Measurements from ENCODE around the gene TULP1.

Gene TULP1

GRCh38 chr6:35552285-35552917 lies 39.7 kb upstream of the TULP1 start:
- TF ChIP-seq CTCF (IDR thresholded peaks at IDR 0.05; ENCODE audit: low read depth, low read length, missing control alignments), result peak; percentile 93
- peak; percentile 39 for DNase-seq (ENCODE audit: extremely low read depth, low read depth)

GRCh38 chr6:35550437-35550836 lies 37.7 kb upstream of the TULP1 start:
- TF ChIP-seq CTCF (IDR thresholded peaks at IDR 0.05; ENCODE audit: low read depth, low read length, missing control alignments), result no peak
- no peak overlapping the region for H3K4me3 ChIP-seq (replicated peaks; ENCODE audit: low read depth, low read length)
- no peak for DNase-seq (ENCODE audit: extremely low read depth, low read depth)

More at GRCh38 chr6:35552285-35552917, 39.7 kb upstream of the TULP1 start:
- H3K4me3 ChIP-seq (replicated peaks; ENCODE audit: low read depth, low read length), result no peak overlapping the region

- TF ChIP-seq CTCF (IDR thresholded peaks at IDR 0.05; ENCODE audit: low read depth, low read length, missing control alignments), result no peak
- no peak overlapping the region for H3K4me3 ChIP-seq (replicated peaks; ENCODE audit: low read depth, low read length)
- no peak for DNase-seq (ENCODE audit: extremely low read depth, low read depth)
Measured at GRCh38 chr6:35547676-35548075, 35.0 kb upstream of the TULP1 start.

GRCh38 chr6:35544769-35545361 lies 32.2 kb upstream of the TULP1 start:
- TF ChIP-seq CTCF (IDR thresholded peaks at IDR 0.05; ENCODE audit: low read depth, low read length, missing control alignments), result no peak
- H3K4me3 ChIP-seq (replicated peaks; ENCODE audit: low read depth, low read length), result no peak overlapping the region
- DNase-seq (ENCODE audit: extremely low read depth, low read depth), result no peak

GRCh38 chr6:35543459-35544193 lies 30.9 kb upstream of the TULP1 start:
- DNase-seq (ENCODE audit: extremely low read depth, low read depth), result no peak
- no peak overlapping the region for H3K4me3 ChIP-seq (replicated peaks; ENCODE audit: low read depth, low read length)
- TF ChIP-seq CTCF (IDR thresholded peaks at IDR 0.05; ENCODE audit: low read depth, low read length, missing control alignments), result no peak

- TF ChIP-seq CTCF (IDR thresholded peaks at IDR 0.05; ENCODE audit: low read depth, low read length, missing control alignments), result no peak
- no peak overlapping the region for H3K4me3 ChIP-seq (replicated peaks; ENCODE audit: low read depth, low read length)
- DNase-seq (ENCODE audit: extremely low read depth, low read depth), result no peak
Measured at GRCh38 chr6:35541836-35542235, 29.1 kb upstream of the TULP1 start.

Measured in HFF-Myc (cell line).